ENCODE measurements around the gene RBFOX2.

DNA sequence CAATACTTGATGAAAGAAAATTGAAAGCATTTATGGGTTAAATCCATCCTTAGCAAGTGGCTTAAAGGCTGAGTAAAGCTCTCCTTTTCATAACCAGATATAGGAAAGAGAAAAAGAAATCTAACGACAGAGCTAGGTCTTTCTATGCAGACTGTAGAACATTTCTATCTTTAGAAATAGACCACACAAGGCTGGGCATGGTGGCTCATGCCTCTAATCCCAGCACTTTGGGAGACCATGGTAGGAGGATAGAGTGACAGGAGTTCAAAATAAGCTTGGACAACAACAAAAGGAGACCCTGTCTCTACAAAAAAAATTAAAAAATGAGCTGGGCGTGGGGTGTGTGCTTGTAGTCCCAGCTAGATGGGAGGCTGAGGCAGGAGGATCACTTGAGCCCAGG is 220.2 kb downstream of the RBFOX2 start:
- TF ChIP-seq CTCF (IDR thresholded peaks at IDR 0.05) (no peak), POLR2A (IDR thresholded peaks at IDR 0.05) (no peak)
